IgD-negative memory B cell (primary cell): ENCODE data around the gene PTH1R. TPM values are rescaled to one million over a fixed set of nuclear protein-coding genes. Genes with fewer than 3 reads are reported as not detected.
A peak's percentile ranks its signal among the peaks of the same experiment; 100 is the strongest.

Experiments used
- H3K27ac Mint-ChIP-seq, 3 donors: one replicate each; pipeline ENCODE4 v1.8.0; 2020 to 2022; ENCODE audit warnings: mild to moderate bottlenecking in 3 of 3, mixed read lengths in 3 of 3, moderate library complexity in 1 of 3
- H3K27me3 Mint-ChIP-seq: one replicate; pipeline ENCODE4 v1.8.0; 2021; ENCODE audit warnings: mixed read lengths
- H3K36me3 Mint-ChIP-seq: one replicate; pipeline ENCODE4 v1.8.0; 2020; ENCODE audit warnings: mild to moderate bottlenecking, mixed read lengths
- H3K4me1 Mint-ChIP-seq, 3 donors: one replicate each; pipeline ENCODE4 v1.8.0; 2020 to 2022; ENCODE audit warnings: mixed read lengths in 3 of 3, mild to moderate bottlenecking in 1 of 3
- H3K4me3 Mint-ChIP-seq, 4 donors: one replicate each; pipeline ENCODE4 v1.8.0; 2020 to 2022; ENCODE audit warnings: mild to moderate bottlenecking in 4 of 4, mixed read lengths in 4 of 4, moderate library complexity in 3 of 4
- H3K9me3 Mint-ChIP-seq, 3 donors: one replicate each; pipeline ENCODE4 v1.8.0; 2020 to 2021; ENCODE audit warnings: mixed read lengths in 3 of 3, mild to moderate bottlenecking in 1 of 3
- polyA plus RNA-seq: library from polyadenylated mRNA; unstranded; fragments of 300-500 nt; fragmentation: Illumina TruSeq; gene quantifications from one replicate; pipeline ENCODE4 v1.2.3, GENCODE V29; 2021

Gene PTH1R
- not detected for polyA plus RNA-seq

DNA sequence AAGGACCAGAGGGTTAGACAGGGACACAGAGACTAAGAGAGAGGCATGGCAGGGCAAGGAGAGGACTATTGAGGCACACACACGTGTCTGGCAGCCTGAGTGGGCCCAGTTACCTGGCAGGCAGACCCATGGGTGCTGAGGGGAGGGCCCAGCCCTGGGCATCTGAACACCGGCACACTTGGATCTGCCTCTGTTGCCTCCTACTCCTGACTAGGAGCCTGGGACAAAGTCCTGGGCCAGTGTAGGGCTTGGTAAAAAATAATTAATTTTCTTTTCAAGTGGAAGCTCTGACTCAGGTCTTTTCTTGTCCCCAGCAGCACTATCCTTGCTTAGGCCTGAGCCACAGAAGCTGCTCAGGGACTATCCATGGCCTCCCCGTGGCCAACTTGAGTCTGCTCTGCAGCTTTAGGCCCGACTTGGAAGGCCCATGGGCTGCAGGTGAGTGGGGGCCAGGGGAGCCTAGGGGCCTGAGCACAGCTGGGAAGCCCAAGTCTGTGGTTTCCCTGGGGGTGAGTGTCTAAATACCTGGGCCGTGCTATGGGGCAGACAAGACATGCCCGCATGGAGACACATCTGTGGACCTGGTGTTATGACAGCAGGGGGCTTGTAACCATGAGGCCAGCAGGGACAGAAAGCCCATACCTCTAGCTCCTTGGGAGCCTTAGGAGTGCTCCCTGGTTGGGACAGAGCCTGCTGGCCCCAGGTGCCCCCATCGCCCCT lies at the start of gene PTH1R:
PTH1R (plus strand) TSS at position 316 of the 720 bp plus-strand sequence. CDS start 5,839 bp downstream, outside the sequence.
- Mint-ChIP-seq H3K36me3 (no peaks in the 10 kb centered on the region), H3K27me3 (peaks cover 25% of the 10 kb centered on the region), H3K9me3 (no peaks in the 10 kb centered on the region), H3K4me1 (peaks cover 0 to 7% (median 4%) of the 10 kb centered on the region in 3 donors), H3K4me3 (peak within 1 kb of the TSS in 1 of 4 donors; percentile 23), H3K27ac (peak within 1 kb of the TSS in 1 of 3 donors; percentile 66)

- H3K4me1 Mint-ChIP-seq: no peaks in the 10 kb centered on the region
- peaks cover 2% of the 10 kb centered on the region for H3K27me3 Mint-ChIP-seq
- H3K4me3 Mint-ChIP-seq: no peak overlapping the region
- no peaks in the 10 kb centered on the region for H3K9me3 Mint-ChIP-seq
- H3K27ac Mint-ChIP-seq: no peak overlapping the region
- no peaks in the 10 kb centered on the region for H3K36me3 Mint-ChIP-seq
Measured at GRCh38 chr3:46829699-46830208, 47.8 kb upstream of the PTH1R start.

DNA sequence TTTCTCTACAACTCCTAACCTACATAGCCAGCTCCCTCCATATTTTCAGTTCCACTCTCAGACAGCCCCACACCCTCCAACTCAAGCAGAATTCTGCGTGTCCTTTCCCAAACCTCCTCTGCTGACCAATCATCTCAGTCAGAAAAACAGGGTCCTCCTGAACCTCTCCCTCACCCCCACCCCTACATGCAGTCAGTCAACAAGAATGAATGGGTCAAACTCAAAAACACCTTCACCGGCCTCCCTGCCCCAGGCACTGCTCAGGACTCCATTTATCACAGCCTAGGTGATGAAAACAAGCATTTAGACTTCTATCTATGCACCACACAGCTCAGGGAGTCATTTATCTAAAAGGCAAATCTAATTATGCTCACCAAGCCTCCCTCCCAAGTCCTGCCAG lies 46.7 kb upstream of the PTH1R start:
- H3K27me3 Mint-ChIP-seq: peaks cover 2% of the 10 kb centered on the region
- H3K9me3 Mint-ChIP-seq: no peaks in the 10 kb centered on the region
- H3K4me3 Mint-ChIP-seq: no peak overlapping the region
- H3K27ac Mint-ChIP-seq: no peak overlapping the region
- no peaks in the 10 kb centered on the region for H3K36me3 Mint-ChIP-seq
- no peaks in the 10 kb centered on the region for H3K4me1 Mint-ChIP-seq

GRCh38 chr3:46831316-46831715 lies 46.2 kb upstream of the PTH1R start:
- H3K4me3 Mint-ChIP-seq: no peak overlapping the region
- H3K9me3 Mint-ChIP-seq: no peaks in the 10 kb centered on the region
- H3K4me1 Mint-ChIP-seq: no peaks in the 10 kb centered on the region
- H3K27ac Mint-ChIP-seq: no peak overlapping the region
- H3K36me3 Mint-ChIP-seq: no peaks in the 10 kb centered on the region
- H3K27me3 Mint-ChIP-seq: peaks cover 2% of the 10 kb centered on the region

DNA sequence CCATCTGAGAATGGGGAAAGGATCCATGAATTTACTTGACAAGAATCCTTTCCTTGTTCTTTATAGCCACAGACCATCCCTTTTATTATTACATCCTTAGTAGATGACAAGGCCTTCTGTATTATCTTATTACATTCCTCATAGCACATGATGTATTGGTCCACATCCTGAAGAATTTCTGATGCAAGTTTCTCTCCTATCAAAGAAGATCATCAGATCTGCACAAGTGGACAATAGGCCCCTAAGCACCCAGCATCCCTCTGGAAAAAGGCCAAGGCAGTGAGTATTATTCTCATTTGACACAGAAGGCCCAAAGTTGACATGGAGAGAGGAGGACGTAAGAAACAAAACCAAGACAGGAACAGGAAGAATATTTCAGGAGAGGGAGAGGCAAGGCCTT lies 45.7 kb upstream of the PTH1R start:
- Mint-ChIP-seq H3K4me3 (no peak overlapping the region), H3K36me3 (no peaks in the 10 kb centered on the region), H3K4me1 (no peaks in the 10 kb centered on the region), H3K9me3 (peaks cover under 1 to 3% (median 2%) of the 10 kb centered on the region in 3 donors), H3K27me3 (no peaks in the 10 kb centered on the region), H3K27ac (no peak overlapping the region)

DNA sequence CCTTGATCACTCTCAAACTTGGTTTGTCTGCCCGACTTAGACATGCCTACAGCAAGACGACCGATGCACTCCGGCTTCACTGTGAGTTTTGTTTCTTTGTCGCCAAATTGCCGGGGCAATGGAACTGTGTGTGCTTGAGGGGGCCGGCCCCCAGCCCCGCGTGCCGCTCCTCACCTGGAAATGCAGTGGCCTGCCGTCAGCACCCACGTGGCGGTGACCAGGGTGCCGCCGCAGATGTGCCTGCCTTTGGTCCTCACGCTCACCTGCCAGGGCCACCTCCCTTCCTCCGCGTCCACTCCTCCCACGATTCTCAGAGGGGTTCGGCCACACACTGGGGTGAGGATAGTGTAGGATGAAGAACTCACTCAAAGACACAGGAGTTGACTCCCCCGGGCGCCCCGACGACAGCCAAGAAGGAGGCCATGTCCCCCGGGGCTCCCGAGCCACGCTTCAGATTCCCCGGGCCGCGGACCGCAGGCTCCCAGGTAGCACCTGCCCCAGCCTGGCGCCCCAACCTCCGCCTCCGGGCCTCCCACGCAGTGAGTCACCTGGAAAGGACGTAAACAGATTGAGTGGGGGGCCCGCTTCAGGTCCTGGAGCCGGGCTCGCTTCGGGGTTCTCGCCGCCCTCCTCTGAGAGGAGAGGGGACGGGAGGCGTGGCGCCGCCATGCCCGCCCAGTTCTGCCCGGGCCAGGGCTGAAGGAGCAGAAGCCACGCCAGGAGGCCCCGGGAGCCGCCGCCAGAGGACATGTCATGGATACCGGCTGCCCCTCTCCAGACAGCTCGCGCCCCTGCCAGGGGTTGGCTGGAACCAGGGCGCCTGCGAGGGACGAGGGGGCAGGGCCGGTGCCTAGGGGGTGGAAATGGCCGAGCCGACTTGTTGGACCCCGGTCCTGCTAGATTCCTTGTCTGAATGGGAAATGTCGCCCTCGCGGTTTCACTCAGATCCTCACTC lies 43.9 kb upstream of the PTH1R start:
- Mint-ChIP-seq H3K9me3 (peaks cover 4 to 19% (median 17%) of the 10 kb centered on the region in 3 donors), H3K4me3 (no peak overlapping the region), H3K27ac (no peak overlapping the region), H3K4me1 (no peaks in the 10 kb centered on the region), H3K36me3 (peaks cover 8% of the 10 kb centered on the region), H3K27me3 (no peaks in the 10 kb centered on the region)

DNA sequence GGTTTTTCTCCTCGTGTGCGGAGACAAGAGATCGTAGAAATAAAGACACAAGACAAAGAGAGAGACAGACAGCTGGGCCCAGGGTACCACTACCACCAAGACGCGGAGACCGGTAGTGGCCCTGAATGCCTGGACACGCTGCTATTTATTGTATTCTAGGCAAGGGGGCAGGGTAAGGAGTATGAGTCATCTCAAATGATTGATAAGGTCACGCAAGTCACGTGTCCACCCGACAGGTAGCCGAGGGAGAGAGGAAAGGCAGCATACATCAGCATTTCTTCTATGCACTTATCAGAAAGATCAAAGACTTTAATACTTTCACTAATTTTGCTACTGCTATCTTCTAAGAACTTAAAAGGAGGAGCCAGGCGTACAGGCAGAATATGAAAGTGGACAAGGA lies 42.5 kb upstream of the PTH1R start:
- Mint-ChIP-seq H3K27me3 (no peaks in the 10 kb centered on the region), H3K9me3 (peaks cover 8 to 25% (median 24%) of the 10 kb centered on the region in 3 donors), H3K4me3 (no peak overlapping the region), H3K36me3 (peaks cover 8% of the 10 kb centered on the region), H3K4me1 (no peaks in the 10 kb centered on the region), H3K27ac (no peak overlapping the region)

DNA sequence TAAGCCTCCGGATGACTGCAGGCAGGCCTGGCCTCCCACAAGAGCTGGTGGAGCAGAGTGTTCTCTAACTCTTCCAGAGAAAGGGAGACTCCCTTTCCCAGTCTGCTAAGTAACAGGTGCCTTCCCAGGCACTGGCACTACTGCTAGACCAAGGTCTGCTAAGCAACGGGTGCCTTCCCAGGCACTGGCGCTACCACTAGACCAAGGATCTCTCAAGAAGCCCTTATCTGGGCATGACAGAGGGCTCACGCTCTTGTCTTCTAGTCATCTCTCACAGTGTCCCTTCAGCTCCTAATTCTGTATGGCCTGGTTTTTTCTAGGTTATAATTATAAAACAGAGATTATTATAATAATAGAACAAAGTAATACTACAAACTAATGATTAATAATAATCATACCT lies 42.0 kb upstream of the PTH1R start:
- H3K27ac Mint-ChIP-seq: no peak overlapping the region
- no peaks in the 10 kb centered on the region for H3K27me3 Mint-ChIP-seq
- H3K36me3 Mint-ChIP-seq: peaks cover 11% of the 10 kb centered on the region
- H3K4me3 Mint-ChIP-seq: no peak overlapping the region
- H3K4me1 Mint-ChIP-seq: no peaks in the 10 kb centered on the region
- H3K9me3 Mint-ChIP-seq: peaks cover 8 to 28% (median 24%) of the 10 kb centered on the region in 3 donors

- Mint-ChIP-seq H3K36me3 (peaks cover 13% of the 10 kb centered on the region), H3K4me3 (no peak overlapping the region), H3K4me1 (no peaks in the 10 kb centered on the region), H3K27me3 (no peaks in the 10 kb centered on the region), H3K9me3 (peaks cover 16 to 50% (median 31%) of the 10 kb centered on the region in 3 donors), H3K27ac (no peak overlapping the region)
Measured at GRCh38 chr3:46838301-46838700, 39.2 kb upstream of the PTH1R start.

GRCh38 chr3:46840491-46840890 lies 37.0 kb upstream of the PTH1R start:
- peaks cover 2 to 4% (median 2%) of the 10 kb centered on the region in 3 donors for H3K4me1 Mint-ChIP-seq
- H3K27ac Mint-ChIP-seq: no peak overlapping the region
- peaks cover 13% of the 10 kb centered on the region for H3K36me3 Mint-ChIP-seq
- no peaks in the 10 kb centered on the region for H3K27me3 Mint-ChIP-seq
- peaks cover 16 to 50% (median 31%) of the 10 kb centered on the region in 3 donors for H3K9me3 Mint-ChIP-seq
- no peak overlapping the region for H3K4me3 Mint-ChIP-seq

GRCh38 chr3:46843508-46843907 lies 34.0 kb upstream of the PTH1R start:
- H3K36me3 Mint-ChIP-seq: peaks cover 6% of the 10 kb centered on the region
- peak overlapping the region in 1 of 4 donors; percentile 60 for H3K4me3 Mint-ChIP-seq
- no peaks in the 10 kb centered on the region for H3K27me3 Mint-ChIP-seq
- H3K4me1 Mint-ChIP-seq: peaks cover 2 to 5% (median 4%) of the 10 kb centered on the region in 3 donors
- H3K27ac Mint-ChIP-seq: no peak overlapping the region
- peaks cover 12 to 35% (median 13%) of the 10 kb centered on the region in 3 donors for H3K9me3 Mint-ChIP-seq

DNA sequence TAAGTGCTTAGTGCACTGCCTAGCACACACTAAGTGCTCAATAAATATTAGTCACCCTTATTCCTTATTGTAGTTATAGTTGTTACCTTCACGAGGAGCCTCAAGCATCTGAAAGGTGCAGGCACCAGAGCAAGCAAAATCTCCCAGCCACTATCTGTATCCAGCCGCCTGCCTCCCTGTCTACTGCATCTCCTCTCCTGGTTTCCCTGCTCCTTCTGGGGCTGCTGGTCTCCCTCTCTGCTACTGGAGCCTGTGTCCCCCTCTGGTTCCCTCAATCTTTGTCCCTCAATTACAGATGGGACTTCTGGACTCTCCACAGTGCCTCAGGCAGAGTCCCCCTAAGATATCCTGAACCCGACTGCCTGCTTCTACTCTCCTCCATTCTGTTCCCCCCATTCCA lies 33.1 kb upstream of the PTH1R start:
- Mint-ChIP-seq H3K36me3 (peaks cover 5% of the 10 kb centered on the region), H3K27me3 (no peaks in the 10 kb centered on the region), H3K27ac (no peak overlapping the region), H3K9me3 (peaks cover 8 to 26% (median 8%) of the 10 kb centered on the region in 3 donors), H3K4me1 (peaks cover 2 to 5% (median 4%) of the 10 kb centered on the region in 3 donors), H3K4me3 (peak overlapping the region in 3 of 4 donors; percentile 60 to 90 (median 86))

GRCh38 chr3:46844881-46845312 lies 32.6 kb upstream of the PTH1R start:
- H3K4me3 Mint-ChIP-seq: peak overlapping the region; percentile 60 to 92 (median 87)
- H3K4me1 Mint-ChIP-seq: peaks cover 2 to 5% (median 4%) of the 10 kb centered on the region in 3 donors

DNA sequence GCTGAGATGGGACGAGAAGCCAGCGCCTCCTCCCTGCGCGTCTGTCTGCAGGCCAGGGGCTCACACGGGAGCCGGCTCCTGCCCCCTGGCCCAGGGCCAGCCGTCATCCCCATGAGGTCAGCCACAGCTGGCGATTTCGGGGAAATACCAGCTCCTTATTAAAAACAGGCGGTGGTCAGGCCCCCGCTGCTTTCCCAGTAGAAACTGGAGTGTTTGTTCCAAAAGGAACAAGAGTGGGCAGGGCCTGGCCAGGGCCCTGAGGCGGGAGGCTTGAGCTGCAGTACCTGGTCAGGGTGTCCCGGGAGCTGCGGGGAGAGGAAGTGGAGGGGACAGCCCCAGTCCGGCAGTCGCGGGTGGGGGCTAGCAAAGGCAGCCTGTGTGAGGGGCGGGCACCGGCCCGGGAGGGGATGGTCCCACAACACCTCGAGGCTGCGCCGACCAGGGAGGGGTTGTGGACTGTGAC lies 32.1 kb upstream of the PTH1R start:
- H3K4me1 Mint-ChIP-seq: peaks cover 2 to 5% (median 4%) of the 10 kb centered on the region in 3 donors
- peaks cover 7 to 23% (median 8%) of the 10 kb centered on the region in 3 donors for H3K9me3 Mint-ChIP-seq
- no peak overlapping the region for H3K27ac Mint-ChIP-seq
- H3K27me3 Mint-ChIP-seq: peaks cover 3% of the 10 kb centered on the region
- peak overlapping the region; percentile 60 to 92 (median 87) for H3K4me3 Mint-ChIP-seq
- H3K36me3 Mint-ChIP-seq: peaks cover 3% of the 10 kb centered on the region

More at GRCh38 chr3:46844881-46845312, 32.6 kb upstream of the PTH1R start:
- Mint-ChIP-seq H3K27ac (no peak overlapping the region), H3K9me3 (peaks cover 7 to 26% (median 8%) of the 10 kb centered on the region in 3 donors), H3K27me3 (no peaks in the 10 kb centered on the region), H3K36me3 (peaks cover 5% of the 10 kb centered on the region)
